ENCODE results near the gene PRPF19. TPM values are rescaled to one million over a fixed set of nuclear protein-coding genes. Genes with fewer than 3 reads are reported as not detected.

The PRPF19 gene
- total RNA-seq, 1 donor, result 39.8 TPM

GRCh38 chr11:60870733-60871377 lies 35.5 kb downstream of the PRPF19 start:
- Histone ChIP-seq H3K4me3 (ENCODE audit: insufficient read depth, low read length) (no peak overlapping the region), H3K79me2 (ENCODE audit: insufficient read depth, low read length) (no peaks in the 10 kb centered on the region), H3K36me3 (ENCODE audit: insufficient read depth, low read length) (no peaks in the 10 kb centered on the region), H3K4me2 (ENCODE audit: insufficient read depth, low read length) (no peak overlapping the region), H2AFZ (ENCODE audit: low read length) (no peak overlapping the region), H3K4me1 (ENCODE audit: insufficient read depth, low read length) (peaks cover 27% of the 10 kb centered on the region), H3K9me3 (ENCODE audit: low read depth, low read length) (no peaks in the 10 kb centered on the region), H3K27me3 (ENCODE audit: insufficient read depth, low read length) (peaks cover 6% of the 10 kb centered on the region), H4K20me1 (ENCODE audit: insufficient read depth, low read length) (no peaks in the 10 kb centered on the region), H3K27ac (ENCODE audit: low read depth, low read length) (no peak overlapping the region)
- DNase-seq (ENCODE audit: insufficient read length, low spot score, missing footprints), result no peak
- no peak for TF ChIP-seq CTCF (IDR thresholded peaks at IDR 0.05; ENCODE audit: extremely low read depth, low read depth, low read length)

DNA sequence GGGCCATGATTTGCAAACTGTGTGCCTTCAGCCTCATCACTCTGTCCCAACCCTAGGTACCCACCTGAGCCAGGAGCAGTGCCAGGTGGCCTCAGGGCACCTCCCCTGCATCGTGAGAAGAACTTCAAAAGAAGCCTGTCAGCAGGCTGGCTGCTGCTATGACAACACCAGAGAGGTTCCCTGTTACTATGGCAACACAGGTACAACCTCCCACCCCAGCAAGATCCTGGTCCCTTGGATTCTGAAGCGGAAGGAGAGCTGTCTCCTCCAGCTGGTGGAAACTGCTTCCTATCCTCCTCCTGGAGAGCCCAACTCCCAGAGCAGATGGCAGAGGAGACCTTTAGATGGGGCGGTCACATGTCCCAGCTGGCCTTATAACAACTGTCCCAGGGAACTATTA lies 36.1 kb downstream of the PRPF19 start:
- H4K20me1 ChIP-seq (ENCODE audit: insufficient read depth, low read length), result no peaks in the 10 kb centered on the region
- peaks cover 27% of the 10 kb centered on the region for H3K4me1 ChIP-seq (ENCODE audit: insufficient read depth, low read length)
- H3K9me3 ChIP-seq (ENCODE audit: low read depth, low read length), result no peaks in the 10 kb centered on the region
- no peak overlapping the region for H3K4me3 ChIP-seq (ENCODE audit: insufficient read depth, low read length)
- no peaks in the 10 kb centered on the region for H3K79me2 ChIP-seq (ENCODE audit: insufficient read depth, low read length)
- H2AFZ ChIP-seq (ENCODE audit: low read length), result no peak overlapping the region
- no peak overlapping the region for H3K4me2 ChIP-seq (ENCODE audit: insufficient read depth, low read length)
- no peak for TF ChIP-seq CTCF (IDR thresholded peaks at IDR 0.05; ENCODE audit: extremely low read depth, low read depth, low read length)
- H3K27me3 ChIP-seq (ENCODE audit: insufficient read depth, low read length), result peaks cover 6% of the 10 kb centered on the region
- peak; percentile 61 for DNase-seq (ENCODE audit: insufficient read length, low spot score, missing footprints)
- H3K27ac ChIP-seq (ENCODE audit: low read depth, low read length), result no peak overlapping the region
- H3K36me3 ChIP-seq (ENCODE audit: insufficient read depth, low read length), result no peaks in the 10 kb centered on the region

DNA sequence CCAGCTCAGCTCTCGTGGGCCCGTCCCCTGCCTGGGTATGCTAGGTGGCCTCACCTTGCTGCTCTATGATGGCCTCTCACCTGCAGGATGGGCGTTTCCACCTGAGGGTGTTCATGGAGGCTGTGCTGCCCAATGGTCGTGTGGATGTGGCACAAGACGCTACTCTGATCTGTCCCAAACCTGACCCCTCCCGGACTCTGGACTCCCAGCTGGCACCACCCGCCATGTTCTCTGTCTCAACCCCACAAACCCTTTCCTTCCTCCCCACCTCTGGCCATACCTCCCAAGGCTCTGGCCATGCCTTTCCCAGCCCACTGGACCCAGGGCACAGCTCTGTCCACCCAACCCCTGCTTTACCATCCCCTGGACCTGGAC lies 36.9 kb downstream of the PRPF19 start:
- TF ChIP-seq CTCF (IDR thresholded peaks at IDR 0.05; ENCODE audit: extremely low read depth, low read depth, low read length), result no peak
- H3K4me2 ChIP-seq (ENCODE audit: insufficient read depth, low read length), result no peak overlapping the region
- no peaks in the 10 kb centered on the region for H3K79me2 ChIP-seq (ENCODE audit: insufficient read depth, low read length)
- no peak overlapping the region for H3K27ac ChIP-seq (ENCODE audit: low read depth, low read length)
- H3K27me3 ChIP-seq (ENCODE audit: insufficient read depth, low read length), result peaks cover 6% of the 10 kb centered on the region
- no peak overlapping the region for H3K4me3 ChIP-seq (ENCODE audit: insufficient read depth, low read length)
- H4K20me1 ChIP-seq (ENCODE audit: insufficient read depth, low read length), result no peaks in the 10 kb centered on the region
- H3K9me3 ChIP-seq (ENCODE audit: low read depth, low read length), result no peaks in the 10 kb centered on the region
- no peaks in the 10 kb centered on the region for H3K36me3 ChIP-seq (ENCODE audit: insufficient read depth, low read length)
- no peak for DNase-seq (ENCODE audit: insufficient read length, low spot score, missing footprints)
- H3K4me1 ChIP-seq (ENCODE audit: insufficient read depth, low read length), result peaks cover 27% of the 10 kb centered on the region
- H2AFZ ChIP-seq (ENCODE audit: low read length), result no peak overlapping the region

- H3K79me2 ChIP-seq (ENCODE audit: insufficient read depth, low read length), result no peaks in the 10 kb centered on the region
- peaks cover 6% of the 10 kb centered on the region for H3K27me3 ChIP-seq (ENCODE audit: insufficient read depth, low read length)
- H3K9me3 ChIP-seq (ENCODE audit: low read depth, low read length), result no peaks in the 10 kb centered on the region
- TF ChIP-seq CTCF (IDR thresholded peaks at IDR 0.05; ENCODE audit: extremely low read depth, low read depth, low read length), result no peak
- H3K4me2 ChIP-seq (ENCODE audit: insufficient read depth, low read length), result no peak overlapping the region
- H2AFZ ChIP-seq (ENCODE audit: low read length), result no peak overlapping the region
- no peak for DNase-seq (ENCODE audit: insufficient read length, low spot score, missing footprints)
- no peaks in the 10 kb centered on the region for H3K36me3 ChIP-seq (ENCODE audit: insufficient read depth, low read length)
- no peak overlapping the region for H3K27ac ChIP-seq (ENCODE audit: low read depth, low read length)
- no peaks in the 10 kb centered on the region for H4K20me1 ChIP-seq (ENCODE audit: insufficient read depth, low read length)
- H3K4me3 ChIP-seq (ENCODE audit: insufficient read depth, low read length), result no peak overlapping the region
- peaks cover 27% of the 10 kb centered on the region for H3K4me1 ChIP-seq (ENCODE audit: insufficient read depth, low read length)
Measured at GRCh38 chr11:60868682-60869450, 37.5 kb downstream of the PRPF19 start.

Measured in osteoblast (primary cell).